ENCODE data around the gene PRDM12.

Gene PRDM12

DNA sequence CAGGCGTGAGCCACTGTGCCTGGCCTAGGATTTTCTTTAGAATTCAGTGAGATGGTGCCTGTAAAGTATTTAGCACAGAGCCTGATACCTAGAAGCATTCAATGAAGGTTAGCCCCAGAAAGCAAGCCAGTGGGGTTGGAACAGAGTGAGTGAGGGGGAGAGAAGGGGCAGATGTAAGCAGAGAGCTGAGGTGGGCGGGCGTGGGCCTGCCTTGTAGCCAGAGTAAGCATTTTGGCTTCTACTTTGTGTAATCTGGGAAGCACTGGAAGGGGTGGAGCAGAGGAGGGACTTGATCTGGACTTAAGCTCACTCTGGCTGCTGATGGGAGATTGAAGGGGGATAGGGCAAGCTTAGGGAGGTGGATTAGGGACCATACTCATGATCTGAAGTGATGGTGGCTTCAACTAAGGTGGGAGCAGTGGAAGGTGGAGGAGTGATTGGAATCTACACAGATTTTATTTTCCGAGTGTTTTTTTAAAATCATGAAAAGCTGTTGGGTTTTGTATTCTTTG, 31.8 kb downstream of the PRDM12 start:
- TF ChIP-seq, protein P1, sequence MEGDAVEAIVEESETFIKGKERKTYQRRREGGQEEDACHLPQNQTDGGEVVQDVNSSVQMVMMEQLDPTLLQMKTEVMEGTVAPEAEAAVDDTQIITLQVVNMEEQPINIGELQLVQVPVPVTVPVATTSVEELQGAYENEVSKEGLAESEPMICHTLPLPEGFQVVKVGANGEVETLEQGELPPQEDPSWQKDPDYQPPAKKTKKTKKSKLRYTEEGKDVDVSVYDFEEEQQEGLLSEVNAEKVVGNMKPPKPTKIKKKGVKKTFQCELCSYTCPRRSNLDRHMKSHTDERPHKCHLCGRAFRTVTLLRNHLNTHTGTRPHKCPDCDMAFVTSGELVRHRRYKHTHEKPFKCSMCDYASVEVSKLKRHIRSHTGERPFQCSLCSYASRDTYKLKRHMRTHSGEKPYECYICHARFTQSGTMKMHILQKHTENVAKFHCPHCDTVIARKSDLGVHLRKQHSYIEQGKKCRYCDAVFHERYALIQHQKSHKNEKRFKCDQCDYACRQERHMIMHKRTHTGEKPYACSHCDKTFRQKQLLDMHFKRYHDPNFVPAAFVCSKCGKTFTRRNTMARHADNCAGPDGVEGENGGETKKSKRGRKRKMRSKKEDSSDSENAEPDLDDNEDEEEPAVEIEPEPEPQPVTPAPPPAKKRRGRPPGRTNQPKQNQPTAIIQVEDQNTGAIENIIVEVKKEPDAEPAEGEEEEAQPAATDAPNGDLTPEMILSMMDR (IDR thresholded peaks at IDR 0.05; ENCODE audit: low read depth, low read length) = no peak
- TF ChIP-seq POLR2A (IDR thresholded peaks at IDR 0.05; ENCODE audit: extremely low read depth, insufficient read length) (no peak), MYC (IDR thresholded peaks at IDR 0.05; ENCODE audit: low read depth, low read length) (no peak)
- TF ChIP-seq, protein P2, sequence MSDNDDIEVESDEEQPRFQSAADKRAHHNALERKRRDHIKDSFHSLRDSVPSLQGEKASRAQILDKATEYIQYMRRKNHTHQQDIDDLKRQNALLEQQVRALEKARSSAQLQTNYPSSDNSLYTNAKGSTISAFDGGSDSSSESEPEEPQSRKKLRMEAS (IDR thresholded peaks at IDR 0.05; ENCODE audit: low read depth, low read length) = no peak
- peak overlapping the region; percentile 16 for H3K4me3 ChIP-seq (ENCODE audit: low read depth, low read length)
- no peak for DNase-seq (ENCODE audit: low read depth)

DNA sequence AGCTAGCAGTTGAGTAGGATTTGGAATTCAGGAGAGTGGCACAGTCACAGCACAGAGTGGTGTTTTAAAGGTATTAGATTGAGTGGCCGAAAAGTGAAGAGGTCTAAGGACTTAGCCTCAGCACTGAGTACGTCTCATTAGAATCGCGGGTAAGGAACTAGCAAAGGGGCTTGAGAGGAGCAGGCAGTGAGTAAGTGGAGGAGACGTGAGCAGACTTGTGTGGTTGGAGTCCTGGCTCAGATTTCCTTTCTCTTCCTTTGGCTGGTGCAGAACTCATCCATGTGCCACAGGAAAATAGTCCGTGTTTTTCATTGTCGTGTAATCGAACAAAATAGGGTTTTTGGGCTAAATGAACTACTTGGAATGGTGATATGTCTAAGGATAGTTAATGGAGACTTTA, 32.6 kb downstream of the PRDM12 start:
- no peak for DNase-seq (ENCODE audit: low read depth)
- TF ChIP-seq, protein P1 (IDR thresholded peaks at IDR 0.05; ENCODE audit: low read depth, low read length) = no peak
- no peak for TF ChIP-seq POLR2A (IDR thresholded peaks at IDR 0.05; ENCODE audit: extremely low read depth, insufficient read length)
- no peak overlapping the region for H3K4me3 ChIP-seq (ENCODE audit: low read depth, low read length)

DNA sequence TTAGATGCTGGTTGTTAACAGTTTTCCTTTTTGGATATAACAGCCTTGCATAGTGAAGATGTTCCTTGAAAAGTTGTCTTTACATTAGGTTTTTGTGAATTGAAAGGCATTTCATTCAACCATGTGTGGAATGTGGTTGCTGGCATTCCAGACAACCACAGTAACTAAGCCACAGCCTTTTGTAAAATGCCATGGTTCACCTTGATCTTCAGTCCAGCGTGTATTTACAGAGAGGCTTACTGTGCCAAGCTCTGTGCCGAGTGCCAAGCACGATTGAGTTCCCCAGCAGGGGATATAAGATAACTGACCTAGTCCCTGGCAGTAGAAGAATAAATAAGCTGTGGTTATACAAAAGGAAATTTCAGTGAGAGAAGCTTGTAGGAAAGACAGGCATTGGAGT, 34.1 kb downstream of the PRDM12 start:
- TF ChIP-seq MYC (IDR thresholded peaks at IDR 0.05; ENCODE audit: low read depth, low read length) (no peak), POLR2A (IDR thresholded peaks at IDR 0.05; ENCODE audit: extremely low read depth, insufficient read length) (no peak)
- TF ChIP-seq, protein P1 (IDR thresholded peaks at IDR 0.05; ENCODE audit: low read depth, low read length) = no peak
- TF ChIP-seq, protein P2 (IDR thresholded peaks at IDR 0.05; ENCODE audit: low read depth, low read length) = no peak
- no peak for DNase-seq (ENCODE audit: low read depth)
- H3K4me3 ChIP-seq (ENCODE audit: low read depth, low read length) = no peak overlapping the region

DNA sequence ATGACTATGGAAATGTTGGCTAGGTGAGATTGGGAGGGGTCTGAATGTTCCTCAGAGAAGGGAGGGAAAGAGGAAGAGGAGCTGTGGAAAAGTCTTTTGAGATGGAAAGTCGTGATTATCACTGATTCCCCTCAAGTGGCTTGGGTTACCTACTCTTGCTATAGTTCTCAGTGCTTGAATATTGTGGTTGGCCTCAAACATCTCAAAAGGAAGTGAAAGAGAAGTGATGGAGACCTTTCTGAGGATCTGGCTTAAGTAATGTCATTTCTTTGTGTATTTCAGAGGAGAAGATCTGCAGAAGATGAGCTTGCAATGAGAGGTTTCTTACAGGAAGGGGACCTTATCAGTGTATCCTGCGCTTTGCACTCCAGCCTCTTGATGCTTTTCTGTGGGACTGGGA, 34.7 kb downstream of the PRDM12 start:
- TF ChIP-seq, protein P1 (IDR thresholded peaks at IDR 0.05; ENCODE audit: low read depth, low read length) = no peak
- TF ChIP-seq, protein P2 (IDR thresholded peaks at IDR 0.05; ENCODE audit: low read depth, low read length) = no peak
- TF ChIP-seq POLR2A (IDR thresholded peaks at IDR 0.05; ENCODE audit: extremely low read depth, insufficient read length) = no peak
- DNase-seq (ENCODE audit: low read depth) = no peak
- H3K4me3 ChIP-seq (ENCODE audit: low read depth, low read length) = no peak overlapping the region

DNA sequence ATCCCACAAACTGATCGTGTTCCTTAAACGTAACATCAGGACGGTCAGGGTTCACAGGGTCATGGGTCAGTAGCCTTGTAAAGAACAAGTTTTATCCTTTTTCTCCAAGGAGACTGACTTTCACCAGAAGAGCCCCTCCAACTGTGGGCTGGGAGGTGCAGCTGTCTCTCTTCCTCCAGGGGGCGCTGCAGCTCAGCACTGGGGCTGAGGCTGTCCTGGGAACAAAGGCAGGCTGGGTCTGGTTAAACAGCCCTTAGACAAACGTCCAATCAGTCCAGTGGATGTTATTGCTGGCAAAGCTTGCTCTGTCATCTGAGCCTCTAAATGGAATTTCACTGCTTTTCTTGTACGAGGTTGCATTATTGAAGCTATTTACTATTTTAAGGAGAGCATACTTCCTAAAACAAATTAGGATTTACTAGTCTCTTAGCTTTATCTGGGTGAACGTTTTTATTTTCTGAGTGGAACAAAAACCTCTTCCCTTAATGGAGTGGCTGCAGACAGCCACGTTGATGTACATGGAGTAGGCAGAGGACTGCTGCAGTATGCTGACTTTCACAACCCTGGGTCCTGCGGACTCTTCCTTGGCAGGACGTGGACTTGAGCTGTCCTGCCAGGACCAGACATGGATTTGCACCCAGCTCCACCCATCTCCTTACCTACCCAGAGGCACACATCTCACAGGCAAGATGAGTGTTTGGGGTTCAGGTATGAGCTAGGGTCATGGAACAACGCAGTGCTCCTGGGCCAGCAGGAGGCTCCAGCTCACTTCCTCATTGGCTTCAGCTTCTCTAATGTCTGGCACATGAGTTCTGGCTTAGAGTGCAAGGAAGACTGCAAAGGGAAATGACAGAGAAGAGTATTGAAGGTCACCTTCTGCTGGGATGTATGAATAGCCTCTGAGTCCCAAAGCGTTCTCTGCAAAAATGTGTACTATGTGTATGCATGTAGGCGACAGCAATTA, 36.9 kb downstream of the PRDM12 start:
- TF ChIP-seq MYC (IDR thresholded peaks at IDR 0.05; ENCODE audit: low read depth, low read length) (no peak), POLR2A (IDR thresholded peaks at IDR 0.05; ENCODE audit: extremely low read depth, insufficient read length) (no peak)
- TF ChIP-seq, protein P1 (IDR thresholded peaks at IDR 0.05; ENCODE audit: low read depth, low read length) = peak; percentile 94
- TF ChIP-seq, protein P2 (IDR thresholded peaks at IDR 0.05; ENCODE audit: low read depth, low read length) = no peak
- peak; percentile 75 for DNase-seq (ENCODE audit: low read depth)
- H3K4me3 ChIP-seq (ENCODE audit: low read depth, low read length) = no peak overlapping the region

Data from NB4 (cell line).